Chondrocyte (in vitro differentiated cells): ENCODE results near the gene TANC1. TPM values are rescaled to one million over a fixed set of nuclear protein-coding genes. Genes with fewer than 3 reads are reported as not detected.

Source experiments
- DNase-seq: peaks from one replicate; pipeline ENCODE4 v3.0.0; 2021; ENCODE audit warnings: mixed read lengths, low spot score
- H3K27ac Mint-ChIP-seq: one replicate; pipeline ENCODE4 v1.8.0; 2021; ENCODE audit warnings: mild to moderate bottlenecking, moderate library complexity, mixed read lengths; ENCODE audit not compliant: unreplicated experiment
- H3K27me3 Mint-ChIP-seq: 2 replicates; pipeline ENCODE4 v1.8.0; 2021; ENCODE audit warnings: low read depth, mixed read lengths
- H3K36me3 Mint-ChIP-seq: 2 replicates; pipeline ENCODE4 v1.8.0; 2021; ENCODE audit warnings: low read depth, mixed read lengths
- H3K4me1 Mint-ChIP-seq: 2 replicates; pipeline ENCODE4 v1.8.0; 2021; ENCODE audit warnings: low read depth, mild to moderate bottlenecking, mixed read lengths
- H3K4me3 Mint-ChIP-seq: one replicate; pipeline ENCODE4 v1.8.0; 2021; ENCODE audit warnings: mild to moderate bottlenecking, moderate library complexity, mixed read lengths; ENCODE audit not compliant: unreplicated experiment
- H3K9me3 Mint-ChIP-seq: 2 replicates; pipeline ENCODE4 v1.8.0; 2021; ENCODE audit warnings: low read depth, mixed read lengths
- total RNA-seq: library from RNA; stranded (reverse); gene quantifications from 3 replicates; pipeline ENCODE4 v1.2.1, GENCODE V29; 2021
- TF ChIP-seq, protein P1 (sequence below): fragments of 200-600 bp; sonication (generic); IDR thresholded peaks from 2 replicates; pipeline ENCODE4 v1.5.0; 2021; ENCODE audit warnings: antibody characterized with exemption, mild to moderate bottlenecking, moderate library complexity

TANC1 gene
- total RNA-seq, 1 donor from 2014 or later, result 29.5 TPM

DNA sequence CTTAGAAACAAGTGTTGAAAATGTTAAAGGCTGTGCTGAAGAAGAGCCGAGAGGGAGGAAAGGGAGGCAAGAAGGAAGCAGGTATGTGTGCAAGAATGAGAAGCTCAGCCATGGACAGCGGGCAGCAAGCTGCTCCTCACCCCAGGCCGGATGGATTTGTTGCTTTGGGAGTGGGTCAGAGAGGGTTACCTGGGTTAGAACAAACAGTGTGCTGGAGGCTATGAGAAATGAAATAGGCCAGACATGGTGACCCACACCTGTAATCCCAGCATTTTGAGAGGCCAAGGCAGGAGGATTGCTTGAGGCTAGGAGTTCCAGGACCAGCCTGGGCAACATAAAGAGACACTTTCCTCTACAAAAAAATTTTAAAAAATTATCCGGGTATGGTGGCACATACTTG, 97.5 kb downstream of the TANC1 start:
- peak overlapping the region; percentile 10 for H3K27ac Mint-ChIP-seq
- peaks cover 38% of the 10 kb centered on the region for H3K4me1 Mint-ChIP-seq
- no peak for DNase-seq
- TF ChIP-seq, protein P1, sequence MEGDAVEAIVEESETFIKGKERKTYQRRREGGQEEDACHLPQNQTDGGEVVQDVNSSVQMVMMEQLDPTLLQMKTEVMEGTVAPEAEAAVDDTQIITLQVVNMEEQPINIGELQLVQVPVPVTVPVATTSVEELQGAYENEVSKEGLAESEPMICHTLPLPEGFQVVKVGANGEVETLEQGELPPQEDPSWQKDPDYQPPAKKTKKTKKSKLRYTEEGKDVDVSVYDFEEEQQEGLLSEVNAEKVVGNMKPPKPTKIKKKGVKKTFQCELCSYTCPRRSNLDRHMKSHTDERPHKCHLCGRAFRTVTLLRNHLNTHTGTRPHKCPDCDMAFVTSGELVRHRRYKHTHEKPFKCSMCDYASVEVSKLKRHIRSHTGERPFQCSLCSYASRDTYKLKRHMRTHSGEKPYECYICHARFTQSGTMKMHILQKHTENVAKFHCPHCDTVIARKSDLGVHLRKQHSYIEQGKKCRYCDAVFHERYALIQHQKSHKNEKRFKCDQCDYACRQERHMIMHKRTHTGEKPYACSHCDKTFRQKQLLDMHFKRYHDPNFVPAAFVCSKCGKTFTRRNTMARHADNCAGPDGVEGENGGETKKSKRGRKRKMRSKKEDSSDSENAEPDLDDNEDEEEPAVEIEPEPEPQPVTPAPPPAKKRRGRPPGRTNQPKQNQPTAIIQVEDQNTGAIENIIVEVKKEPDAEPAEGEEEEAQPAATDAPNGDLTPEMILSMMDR, result no peak
- H3K4me3 Mint-ChIP-seq, result no peak overlapping the region
- H3K27me3 Mint-ChIP-seq, result no peaks in the 10 kb centered on the region
- H3K36me3 Mint-ChIP-seq, result peaks cover 4% of the 10 kb centered on the region
- no peaks in the 10 kb centered on the region for H3K9me3 Mint-ChIP-seq

DNA sequence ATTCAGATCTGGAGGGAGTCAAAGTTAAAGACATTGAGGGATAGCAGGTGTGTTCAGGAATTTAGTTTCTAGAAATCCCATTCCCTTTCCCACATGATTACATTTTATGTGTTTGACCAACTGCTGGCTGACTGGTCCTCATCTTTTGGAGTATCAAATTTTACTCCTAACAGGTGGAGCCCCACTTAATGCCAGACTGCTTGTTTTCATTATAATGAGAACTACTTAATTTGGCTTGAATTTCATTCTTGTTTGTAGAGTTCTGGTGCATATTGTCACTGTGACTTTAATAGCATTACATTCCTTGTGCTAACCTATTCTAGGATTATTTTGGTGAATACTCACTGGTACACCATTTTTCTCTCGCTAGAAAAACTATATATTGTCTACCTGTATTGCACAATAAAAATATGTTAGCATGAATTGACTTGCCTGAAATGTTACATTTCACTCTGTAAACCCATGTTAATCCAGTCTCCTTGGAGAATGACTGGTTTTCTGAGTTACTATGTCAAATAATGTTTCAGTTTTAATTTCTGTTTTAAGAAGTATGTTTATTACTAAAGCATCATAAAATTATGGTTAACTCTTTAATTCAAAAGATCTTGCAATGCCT, 98.2 kb downstream of the TANC1 start:
- Mint-ChIP-seq H3K4me3 (no peak overlapping the region), H3K9me3 (no peaks in the 10 kb centered on the region), H3K27ac (no peak overlapping the region), H3K27me3 (no peaks in the 10 kb centered on the region), H3K4me1 (peaks cover 42% of the 10 kb centered on the region), H3K36me3 (peaks cover 4% of the 10 kb centered on the region)
- no peak for DNase-seq
- TF ChIP-seq, protein P1, result no peak

DNA sequence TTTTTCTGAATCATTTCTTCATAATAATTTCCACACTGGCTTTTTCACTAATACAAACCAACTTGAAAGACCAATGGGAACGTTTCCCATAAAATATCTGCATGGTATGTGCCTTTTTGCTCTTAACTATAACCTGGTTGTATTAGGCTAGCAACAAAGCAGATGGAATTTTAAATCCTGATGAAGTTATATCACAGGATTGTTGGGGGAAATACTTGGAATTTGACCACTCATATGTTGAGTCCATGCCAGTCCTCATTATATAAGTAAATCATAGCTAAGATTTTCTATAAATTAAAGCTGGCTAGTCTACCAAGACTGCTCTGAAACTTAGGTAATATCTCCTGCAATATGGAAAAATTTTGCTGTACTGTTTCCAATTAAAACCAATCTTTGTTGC, 99.5 kb downstream of the TANC1 start:
- TF ChIP-seq, protein P1, result no peak
- Mint-ChIP-seq H3K27ac (no peak overlapping the region), H3K27me3 (no peaks in the 10 kb centered on the region), H3K36me3 (peaks cover 4% of the 10 kb centered on the region), H3K4me3 (no peak overlapping the region), H3K9me3 (no peaks in the 10 kb centered on the region), H3K4me1 (peaks cover 51% of the 10 kb centered on the region)
- DNase-seq, result no peak

DNA sequence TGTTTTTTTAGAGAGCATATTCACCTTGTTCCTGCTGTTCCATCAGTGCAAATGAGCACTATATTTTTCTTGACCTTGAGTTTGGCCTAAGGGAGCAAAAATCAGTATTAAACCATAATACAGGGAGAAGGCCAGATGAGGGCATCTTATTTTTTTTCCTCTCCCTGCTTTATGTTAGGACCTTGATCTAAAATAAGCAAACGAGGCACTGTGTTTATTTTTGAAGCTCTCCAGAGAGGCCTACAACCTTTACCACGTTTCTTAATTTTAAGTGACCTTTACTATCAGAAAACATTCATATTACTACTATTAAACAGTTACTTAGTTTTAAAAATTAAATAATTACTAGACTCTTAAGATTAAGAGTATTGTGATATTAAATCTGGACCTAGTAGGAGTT, 100.8 kb downstream of the TANC1 start:
- peaks cover 4% of the 10 kb centered on the region for H3K36me3 Mint-ChIP-seq
- no peak for DNase-seq
- H3K9me3 Mint-ChIP-seq, result no peaks in the 10 kb centered on the region
- no peak overlapping the region for H3K4me3 Mint-ChIP-seq
- H3K27me3 Mint-ChIP-seq, result no peaks in the 10 kb centered on the region
- TF ChIP-seq, protein P1, result no peak
- H3K27ac Mint-ChIP-seq, result peak overlapping the region; percentile 85
- peaks cover 63% of the 10 kb centered on the region for H3K4me1 Mint-ChIP-seq

DNA sequence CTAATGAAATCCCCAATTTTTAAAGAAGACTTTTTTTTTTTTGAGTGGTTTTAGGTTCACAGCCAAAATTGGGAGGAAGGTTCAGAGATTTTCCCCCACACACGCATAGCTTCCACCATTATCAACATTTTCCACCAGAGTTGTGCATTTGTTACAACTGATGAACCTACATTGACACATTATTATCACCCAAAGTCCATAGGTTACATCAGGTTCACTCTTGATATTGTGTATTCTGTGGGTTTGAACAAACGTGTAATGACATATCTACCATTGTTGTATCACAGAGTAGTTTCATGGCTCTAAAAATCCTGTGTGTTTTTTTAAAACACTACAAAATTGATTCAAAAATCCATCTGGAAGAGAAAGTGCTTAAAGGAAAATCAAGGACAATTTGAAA, 101.8 kb downstream of the TANC1 start:
- TF ChIP-seq, protein P1, result no peak
- Mint-ChIP-seq H3K27ac (peak overlapping the region; percentile 85), H3K27me3 (no peaks in the 10 kb centered on the region), H3K9me3 (no peaks in the 10 kb centered on the region), H3K4me1 (peaks cover 57% of the 10 kb centered on the region), H3K36me3 (peaks cover 4% of the 10 kb centered on the region), H3K4me3 (no peak overlapping the region)
- no peak for DNase-seq
